ENCODE data around the gene APAF1.

DNA sequence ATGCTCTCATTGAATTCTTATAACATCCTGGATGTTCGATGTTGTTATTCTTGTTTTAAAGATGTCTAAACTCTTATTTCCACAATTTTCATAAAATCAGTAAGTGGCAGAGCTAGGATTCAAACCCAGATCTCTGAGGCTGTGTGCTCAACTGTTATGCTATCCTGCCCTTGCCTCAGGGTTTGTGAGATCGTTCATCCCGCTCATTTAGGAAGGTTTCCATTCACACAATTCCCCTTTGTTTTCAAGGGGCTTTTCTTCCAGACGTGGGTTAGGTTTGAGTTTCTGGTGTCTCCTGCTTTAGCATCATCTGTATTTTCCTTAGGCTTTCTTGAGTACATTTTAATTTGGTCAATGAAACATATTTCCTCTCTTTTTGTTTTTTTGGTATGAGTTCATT is 69.3 kb downstream of the APAF1 start:
- TF ChIP-seq, protein P1, sequence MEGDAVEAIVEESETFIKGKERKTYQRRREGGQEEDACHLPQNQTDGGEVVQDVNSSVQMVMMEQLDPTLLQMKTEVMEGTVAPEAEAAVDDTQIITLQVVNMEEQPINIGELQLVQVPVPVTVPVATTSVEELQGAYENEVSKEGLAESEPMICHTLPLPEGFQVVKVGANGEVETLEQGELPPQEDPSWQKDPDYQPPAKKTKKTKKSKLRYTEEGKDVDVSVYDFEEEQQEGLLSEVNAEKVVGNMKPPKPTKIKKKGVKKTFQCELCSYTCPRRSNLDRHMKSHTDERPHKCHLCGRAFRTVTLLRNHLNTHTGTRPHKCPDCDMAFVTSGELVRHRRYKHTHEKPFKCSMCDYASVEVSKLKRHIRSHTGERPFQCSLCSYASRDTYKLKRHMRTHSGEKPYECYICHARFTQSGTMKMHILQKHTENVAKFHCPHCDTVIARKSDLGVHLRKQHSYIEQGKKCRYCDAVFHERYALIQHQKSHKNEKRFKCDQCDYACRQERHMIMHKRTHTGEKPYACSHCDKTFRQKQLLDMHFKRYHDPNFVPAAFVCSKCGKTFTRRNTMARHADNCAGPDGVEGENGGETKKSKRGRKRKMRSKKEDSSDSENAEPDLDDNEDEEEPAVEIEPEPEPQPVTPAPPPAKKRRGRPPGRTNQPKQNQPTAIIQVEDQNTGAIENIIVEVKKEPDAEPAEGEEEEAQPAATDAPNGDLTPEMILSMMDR (IDR thresholded peaks at IDR 0.05 in 2 of 3, conservative IDR thresholded peaks at IDR 0.05 in 1 of 3; ENCODE audit: control insufficient read depth in 2 of 3, extremely low read depth in 1 of 3, insufficient read depth in 1 of 3, low read depth in 3 of 3, low read length in 3 of 3): no peak
- TF ChIP-seq KDM1A (IDR thresholded peaks at IDR 0.05; ENCODE audit: borderline replicate concordance) (no peak), HDGF (IDR thresholded peaks at IDR 0.05) (no peak), ZSCAN29 (IDR thresholded peaks at IDR 0.05) (no peak), EP300 (IDR thresholded peaks at IDR 0.05; ENCODE audit: borderline replicate concordance in 1 of 2, control insufficient read depth in 1 of 2, low read depth in 2 of 2, low read length in 2 of 2) (no peak)
